ENCODE results near the gene SLC38A3. TPM values are rescaled to one million over a fixed set of nuclear protein-coding genes. Genes with fewer than 3 reads are reported as not detected.

The SLC38A3 gene
- not detected in 2 replicates for total RNA-seq (2014; rRNA removed; shearing (Covaris generic); ENCODE audit: low replicate concordance)

- H3K4me2 ChIP-seq (ENCODE audit: low read depth, low read length, poor library complexity, severe bottlenecking) = no peak within 1 kb of the TSS
- H3K4me1 ChIP-seq (ENCODE audit: low read length) = no peaks in the 10 kb centered on the region
- no peaks in the 10 kb centered on the region for H3K27me3 ChIP-seq (ENCODE audit: low read length)
- H3K79me2 ChIP-seq (ENCODE audit: low read length) = no peaks in the 10 kb centered on the region
- no peak within 1 kb of the TSS for H3K9ac ChIP-seq (ENCODE audit: low read length)
- no peak within 1 kb of the TSS for H2AFZ ChIP-seq (ENCODE audit: low read length)
- no peak within 1 kb of the TSS for H3K4me3 ChIP-seq (ENCODE audit: low read length)
- DNase-seq = no peak
- no peaks in the 10 kb centered on the region for H3K9me2 ChIP-seq (replicated peaks; ENCODE audit: insufficient read depth, low read length)
- no peak within 1 kb of the TSS for H3K27ac ChIP-seq (ENCODE audit: low read length)
- H3K36me3 ChIP-seq (ENCODE audit: insufficient read depth, low read length) = no peaks in the 10 kb centered on the region
- no peaks in the 10 kb centered on the region for H3K9me3 ChIP-seq (ENCODE audit: low read length)
- H4K20me1 ChIP-seq (ENCODE audit: insufficient read depth, low read depth, low read length) = no peaks in the 10 kb centered on the region
Observed at GRCh38 chr3:50204804-50205412, at the start of gene SLC38A3. SLC38A3 (plus strand) TSS chr3:50205271; CDS start chr3:50214200, 8,929 bp downstream.

GRCh38 chr3:50155491-50155878 is 49.6 kb upstream of the SLC38A3 start:
- Histone ChIP-seq H3K9me2 (replicated peaks; ENCODE audit: insufficient read depth, low read length) (no peaks in the 10 kb centered on the region), H3K36me3 (ENCODE audit: insufficient read depth, low read length) (no peaks in the 10 kb centered on the region), H3K27me3 (ENCODE audit: low read length) (no peaks in the 10 kb centered on the region), H3K4me2 (ENCODE audit: low read depth, low read length, poor library complexity, severe bottlenecking) (no peak overlapping the region), H4K20me1 (ENCODE audit: insufficient read depth, low read depth, low read length) (peaks cover 9% of the 10 kb centered on the region), H3K9me3 (ENCODE audit: low read length) (no peaks in the 10 kb centered on the region), H3K4me3 (ENCODE audit: low read length) (no peak overlapping the region), H3K27ac (ENCODE audit: low read length) (no peak overlapping the region), H3K79me2 (ENCODE audit: low read length) (no peaks in the 10 kb centered on the region), H3K4me1 (ENCODE audit: low read length) (peaks cover 5% of the 10 kb centered on the region), H3K9ac (ENCODE audit: low read length) (no peak overlapping the region), H2AFZ (ENCODE audit: low read length) (no peak overlapping the region)
- DNase-seq = no peak

DNA sequence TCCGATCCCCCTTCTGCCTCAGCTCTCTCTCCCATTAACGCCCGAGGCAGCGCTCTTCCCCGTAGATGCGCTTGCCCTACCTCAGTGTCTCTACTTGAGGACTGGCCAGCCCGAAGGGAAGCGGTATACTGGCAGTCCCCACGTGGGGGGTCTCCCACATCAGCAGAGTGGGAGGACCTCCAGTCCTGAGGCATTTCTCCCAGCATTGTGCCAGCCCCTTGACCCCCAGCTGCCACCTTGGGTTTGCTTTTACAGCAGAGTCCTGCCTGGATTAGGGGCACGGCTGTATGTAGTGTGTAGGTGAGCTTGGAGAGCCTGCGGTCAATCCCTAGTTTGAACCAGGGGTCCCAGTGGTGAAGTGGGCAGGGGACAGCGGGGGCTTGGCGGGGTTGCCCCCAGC is 49.2 kb upstream of the SLC38A3 start:
- H3K27me3 ChIP-seq (ENCODE audit: low read length) = no peaks in the 10 kb centered on the region
- no peaks in the 10 kb centered on the region for H3K9me2 ChIP-seq (replicated peaks; ENCODE audit: insufficient read depth, low read length)
- no peak overlapping the region for H3K4me3 ChIP-seq (ENCODE audit: low read length)
- no peaks in the 10 kb centered on the region for H3K9me3 ChIP-seq (ENCODE audit: low read length)
- no peak for DNase-seq
- H3K4me2 ChIP-seq (ENCODE audit: low read depth, low read length, poor library complexity, severe bottlenecking) = no peak overlapping the region
- no peaks in the 10 kb centered on the region for H3K36me3 ChIP-seq (ENCODE audit: insufficient read depth, low read length)
- peaks cover 5% of the 10 kb centered on the region for H3K4me1 ChIP-seq (ENCODE audit: low read length)
- H4K20me1 ChIP-seq (ENCODE audit: insufficient read depth, low read depth, low read length) = peaks cover 9% of the 10 kb centered on the region
- no peak overlapping the region for H3K9ac ChIP-seq (ENCODE audit: low read length)
- no peak overlapping the region for H2AFZ ChIP-seq (ENCODE audit: low read length)
- H3K27ac ChIP-seq (ENCODE audit: low read length) = no peak overlapping the region
- no peaks in the 10 kb centered on the region for H3K79me2 ChIP-seq (ENCODE audit: low read length)

GRCh38 chr3:50156549-50157493 is 48.2 kb upstream of the SLC38A3 start:
- no peaks in the 10 kb centered on the region for H3K9me3 ChIP-seq (ENCODE audit: low read length)
- H3K79me2 ChIP-seq (ENCODE audit: low read length) = no peaks in the 10 kb centered on the region
- H4K20me1 ChIP-seq (ENCODE audit: insufficient read depth, low read depth, low read length) = peaks cover 9% of the 10 kb centered on the region
- no peaks in the 10 kb centered on the region for H3K9me2 ChIP-seq (replicated peaks; ENCODE audit: insufficient read depth, low read length)
- DNase-seq = no peak
- no peak overlapping the region for H3K4me3 ChIP-seq (ENCODE audit: low read length)
- H3K4me1 ChIP-seq (ENCODE audit: low read length) = peaks cover 5% of the 10 kb centered on the region
- no peaks in the 10 kb centered on the region for H3K27me3 ChIP-seq (ENCODE audit: low read length)
- no peaks in the 10 kb centered on the region for H3K36me3 ChIP-seq (ENCODE audit: insufficient read depth, low read length)
- H3K4me2 ChIP-seq (ENCODE audit: low read depth, low read length, poor library complexity, severe bottlenecking) = no peak overlapping the region
- H2AFZ ChIP-seq (ENCODE audit: low read length) = no peak overlapping the region
- H3K27ac ChIP-seq (ENCODE audit: low read length) = no peak overlapping the region
- no peak overlapping the region for H3K9ac ChIP-seq (ENCODE audit: low read length)

DNA sequence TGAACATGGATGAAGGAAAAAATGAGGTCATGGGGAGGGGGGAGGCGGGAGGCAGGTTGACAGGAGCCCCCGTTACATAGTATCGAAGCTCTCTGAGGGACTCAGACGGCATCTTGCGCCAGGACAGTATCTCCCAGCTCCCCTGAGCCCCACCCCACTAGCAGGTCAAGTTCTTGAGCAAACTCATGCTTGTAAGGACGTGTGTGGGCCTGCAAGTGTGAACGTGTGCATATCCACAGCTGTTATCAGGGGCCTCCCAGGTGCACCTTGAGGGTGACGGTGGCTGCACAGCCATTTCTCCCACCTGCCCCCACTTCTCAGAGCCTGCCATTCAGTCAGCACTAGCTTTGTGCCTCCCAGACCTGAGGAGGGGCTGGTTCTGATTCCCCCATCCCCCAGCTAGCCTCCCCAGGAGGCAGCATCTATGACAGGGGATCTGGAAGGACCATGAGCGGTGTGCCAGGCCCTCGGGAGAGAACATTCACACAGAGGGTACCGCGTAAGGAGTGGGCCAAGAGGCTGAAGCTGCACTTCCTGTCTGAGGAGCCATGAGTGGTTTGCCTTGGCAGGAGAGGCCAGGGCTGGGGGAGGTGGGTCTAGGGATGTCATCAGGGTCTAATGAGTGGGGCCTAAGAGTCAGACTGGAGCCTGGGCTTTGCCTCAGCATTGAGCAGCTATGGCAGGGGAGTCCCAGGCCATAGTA is 47.1 kb upstream of the SLC38A3 start:
- H3K27me3 ChIP-seq (ENCODE audit: low read length) = no peaks in the 10 kb centered on the region
- no peak overlapping the region for H3K27ac ChIP-seq (ENCODE audit: low read length)
- H3K4me2 ChIP-seq (ENCODE audit: low read depth, low read length, poor library complexity, severe bottlenecking) = no peak overlapping the region
- DNase-seq = no peak
- no peak overlapping the region for H2AFZ ChIP-seq (ENCODE audit: low read length)
- H3K9ac ChIP-seq (ENCODE audit: low read length) = no peak overlapping the region
- H3K4me3 ChIP-seq (ENCODE audit: low read length) = no peak overlapping the region
- H3K4me1 ChIP-seq (ENCODE audit: low read length) = peaks cover 5% of the 10 kb centered on the region
- no peaks in the 10 kb centered on the region for H3K9me3 ChIP-seq (ENCODE audit: low read length)
- H3K9me2 ChIP-seq (replicated peaks; ENCODE audit: insufficient read depth, low read length) = no peaks in the 10 kb centered on the region
- H3K36me3 ChIP-seq (ENCODE audit: insufficient read depth, low read length) = no peaks in the 10 kb centered on the region
- H4K20me1 ChIP-seq (ENCODE audit: insufficient read depth, low read depth, low read length) = peaks cover 9% of the 10 kb centered on the region
- H3K79me2 ChIP-seq (ENCODE audit: low read length) = no peaks in the 10 kb centered on the region

DNA sequence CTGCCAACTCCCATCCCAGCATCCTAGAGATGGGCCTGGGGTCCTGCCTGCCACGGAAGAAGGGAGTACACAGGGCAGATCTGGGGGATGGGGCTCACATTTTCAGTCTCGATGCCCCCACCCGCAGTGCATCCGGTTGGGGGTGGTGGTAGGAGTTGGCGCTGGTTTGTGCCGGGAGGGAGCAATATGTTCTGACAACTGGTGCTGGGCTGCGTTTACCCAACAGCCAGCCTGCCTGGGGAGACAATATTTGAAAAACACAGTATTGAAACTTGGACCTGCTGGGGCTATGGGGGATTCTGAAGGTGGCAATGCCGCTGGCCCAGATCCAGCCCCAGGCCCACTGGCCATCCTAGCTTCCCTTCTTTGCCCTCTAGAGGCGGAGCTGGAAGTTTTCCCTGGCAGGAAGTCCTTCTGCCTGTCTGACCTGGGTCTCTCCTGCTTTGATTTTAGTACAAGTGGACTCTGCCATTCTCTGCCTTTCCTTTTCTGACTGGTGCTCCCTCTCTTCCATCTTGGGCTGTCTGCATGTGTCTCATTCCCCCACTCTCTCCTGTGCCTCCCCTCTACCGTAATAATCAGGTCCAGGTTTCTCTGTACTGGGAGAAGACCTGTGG is 46.4 kb upstream of the SLC38A3 start:
- Histone ChIP-seq H3K27me3 (ENCODE audit: low read length) (no peaks in the 10 kb centered on the region), H3K27ac (ENCODE audit: low read length) (no peak overlapping the region), H3K9me3 (ENCODE audit: low read length) (no peaks in the 10 kb centered on the region), H2AFZ (ENCODE audit: low read length) (no peak overlapping the region), H3K9me2 (replicated peaks; ENCODE audit: insufficient read depth, low read length) (no peaks in the 10 kb centered on the region), H3K9ac (ENCODE audit: low read length) (no peak overlapping the region), H3K4me1 (ENCODE audit: low read length) (peaks cover 5% of the 10 kb centered on the region), H3K79me2 (ENCODE audit: low read length) (no peaks in the 10 kb centered on the region), H3K4me2 (ENCODE audit: low read depth, low read length, poor library complexity, severe bottlenecking) (no peak overlapping the region), H3K36me3 (ENCODE audit: insufficient read depth, low read length) (no peaks in the 10 kb centered on the region), H3K4me3 (ENCODE audit: low read length) (no peak overlapping the region), H4K20me1 (ENCODE audit: insufficient read depth, low read depth, low read length) (peaks cover 9% of the 10 kb centered on the region)
- no peak for DNase-seq

- no peak overlapping the region for H2AFZ ChIP-seq (ENCODE audit: low read length)
- H3K27ac ChIP-seq (ENCODE audit: low read length) = no peak overlapping the region
- no peaks in the 10 kb centered on the region for H3K4me1 ChIP-seq (ENCODE audit: low read length)
- H3K9me2 ChIP-seq (replicated peaks; ENCODE audit: insufficient read depth, low read length) = no peaks in the 10 kb centered on the region
- H3K4me3 ChIP-seq (ENCODE audit: low read length) = no peak overlapping the region
- no peaks in the 10 kb centered on the region for H3K9me3 ChIP-seq (ENCODE audit: low read length)
- DNase-seq = no peak
- H3K36me3 ChIP-seq (ENCODE audit: insufficient read depth, low read length) = no peaks in the 10 kb centered on the region
- no peaks in the 10 kb centered on the region for H3K79me2 ChIP-seq (ENCODE audit: low read length)
- H3K27me3 ChIP-seq (ENCODE audit: low read length) = no peaks in the 10 kb centered on the region
- no peak overlapping the region for H3K9ac ChIP-seq (ENCODE audit: low read length)
- peaks cover 8% of the 10 kb centered on the region for H4K20me1 ChIP-seq (ENCODE audit: insufficient read depth, low read depth, low read length)
- H3K4me2 ChIP-seq (ENCODE audit: low read depth, low read length, poor library complexity, severe bottlenecking) = no peak overlapping the region
Observed at GRCh38 chr3:50160561-50160983, 44.5 kb upstream of the SLC38A3 start.
